ENCODE data around the gene HOXB1.
"Not testable (repeated sequence)": the region's sequence is repeated elsewhere in the genome, so short reads cannot be mapped to it uniquely, and the experiment has no call there.

HOXB1 gene

DNA sequence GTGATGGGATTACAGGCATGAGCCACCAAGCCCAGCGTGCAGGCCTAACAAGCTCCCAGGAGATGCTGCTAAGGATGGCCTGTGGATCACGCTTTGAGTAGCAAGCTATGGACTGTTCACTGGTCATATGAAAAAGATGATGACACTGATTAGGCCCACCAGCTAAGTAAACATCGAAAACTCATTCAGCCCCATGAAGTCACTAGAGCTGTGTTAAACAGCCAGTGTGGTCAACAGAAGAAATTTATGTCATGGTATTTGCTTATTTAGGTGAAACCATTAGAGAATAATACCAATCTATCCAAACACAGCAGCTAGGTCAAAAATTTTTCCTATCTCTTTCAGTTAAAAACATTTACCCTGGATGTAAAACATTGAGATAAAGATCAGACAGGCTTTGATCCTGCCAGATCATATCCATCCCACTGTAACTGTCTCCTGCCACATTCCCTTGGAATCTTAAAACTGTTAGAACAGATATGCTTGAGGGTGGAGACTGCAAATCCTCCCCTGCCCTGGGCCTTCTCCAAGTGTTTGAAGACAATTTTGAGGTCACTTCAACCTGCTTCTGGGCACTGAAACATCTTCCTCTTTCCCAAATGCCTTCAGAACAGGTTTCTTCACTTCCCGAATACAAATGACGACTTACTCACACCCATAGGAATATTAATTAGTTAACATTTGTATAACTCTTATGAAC lies 30.9 kb downstream of the HOXB1 start:
- no peak for DNase-seq (ENCODE audit: extremely low read depth in 1 of 2, low read depth in 1 of 2)

- no peak for DNase-seq (ENCODE audit: extremely low read depth in 1 of 2, low read depth in 1 of 2)
Measured at GRCh38 chr17:48499248-48499647, 31.6 kb downstream of the HOXB1 start.

DNA sequence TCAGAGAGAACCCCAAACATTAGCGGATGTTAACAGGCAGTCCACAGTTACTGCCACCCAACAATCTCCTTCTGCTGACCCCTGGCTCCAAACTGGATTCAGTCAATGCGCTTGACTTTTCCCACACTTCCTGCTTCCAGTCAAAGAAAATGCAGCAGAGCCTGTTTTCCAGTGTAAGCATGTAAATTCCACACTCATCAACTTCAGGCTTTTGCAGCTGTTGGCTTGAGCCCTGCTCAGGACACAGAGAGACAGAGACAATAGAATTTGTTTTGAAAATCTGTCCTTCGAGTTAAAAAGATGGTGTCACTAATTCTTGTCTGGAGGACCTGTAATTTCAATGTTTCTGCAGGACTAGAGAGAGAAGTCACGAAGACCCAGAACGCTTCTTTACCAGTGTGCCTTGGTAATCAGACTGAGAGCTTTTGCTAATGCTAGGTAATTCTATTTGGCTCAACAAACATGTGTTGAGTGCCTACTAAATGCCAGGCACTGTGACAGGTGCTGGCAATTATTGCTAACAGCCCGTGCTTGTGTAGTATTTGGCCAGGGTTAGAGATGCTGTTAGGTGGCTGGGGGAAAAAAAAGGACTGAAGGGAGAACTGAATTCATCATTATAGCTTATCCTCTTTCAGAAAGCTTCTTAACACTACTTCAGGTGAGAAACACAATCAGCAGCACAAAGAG lies 32.5 kb downstream of the HOXB1 start:
- no peak for DNase-seq (ENCODE audit: extremely low read depth in 1 of 2, low read depth in 1 of 2)

GRCh38 chr17:48497103-48497502 lies 33.7 kb downstream of the HOXB1 start:
- no peak for DNase-seq (ENCODE audit: extremely low read depth in 1 of 2, low read depth in 1 of 2)

DNA sequence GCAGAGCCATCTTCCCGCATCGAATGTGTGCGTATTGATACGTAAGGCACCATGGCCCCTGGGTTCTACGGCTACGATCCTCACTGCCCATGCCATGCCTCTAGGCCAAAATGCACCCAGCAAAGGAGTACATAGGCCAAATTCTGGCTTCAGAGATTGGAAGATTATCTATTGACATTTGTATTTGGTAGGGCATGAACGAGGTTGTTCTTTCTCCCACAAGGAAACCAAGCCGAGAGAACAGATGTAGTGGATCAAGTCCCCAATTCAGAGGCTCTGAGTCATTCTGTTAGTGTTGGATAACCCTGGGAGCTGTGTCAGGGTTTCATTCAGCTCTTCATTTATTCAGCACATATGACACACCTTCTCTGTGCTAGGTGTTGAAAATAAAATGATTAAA lies 36.5 kb downstream of the HOXB1 start:
- no peak for DNase-seq (ENCODE audit: extremely low read depth in 1 of 2, low read depth in 1 of 2)

DNA sequence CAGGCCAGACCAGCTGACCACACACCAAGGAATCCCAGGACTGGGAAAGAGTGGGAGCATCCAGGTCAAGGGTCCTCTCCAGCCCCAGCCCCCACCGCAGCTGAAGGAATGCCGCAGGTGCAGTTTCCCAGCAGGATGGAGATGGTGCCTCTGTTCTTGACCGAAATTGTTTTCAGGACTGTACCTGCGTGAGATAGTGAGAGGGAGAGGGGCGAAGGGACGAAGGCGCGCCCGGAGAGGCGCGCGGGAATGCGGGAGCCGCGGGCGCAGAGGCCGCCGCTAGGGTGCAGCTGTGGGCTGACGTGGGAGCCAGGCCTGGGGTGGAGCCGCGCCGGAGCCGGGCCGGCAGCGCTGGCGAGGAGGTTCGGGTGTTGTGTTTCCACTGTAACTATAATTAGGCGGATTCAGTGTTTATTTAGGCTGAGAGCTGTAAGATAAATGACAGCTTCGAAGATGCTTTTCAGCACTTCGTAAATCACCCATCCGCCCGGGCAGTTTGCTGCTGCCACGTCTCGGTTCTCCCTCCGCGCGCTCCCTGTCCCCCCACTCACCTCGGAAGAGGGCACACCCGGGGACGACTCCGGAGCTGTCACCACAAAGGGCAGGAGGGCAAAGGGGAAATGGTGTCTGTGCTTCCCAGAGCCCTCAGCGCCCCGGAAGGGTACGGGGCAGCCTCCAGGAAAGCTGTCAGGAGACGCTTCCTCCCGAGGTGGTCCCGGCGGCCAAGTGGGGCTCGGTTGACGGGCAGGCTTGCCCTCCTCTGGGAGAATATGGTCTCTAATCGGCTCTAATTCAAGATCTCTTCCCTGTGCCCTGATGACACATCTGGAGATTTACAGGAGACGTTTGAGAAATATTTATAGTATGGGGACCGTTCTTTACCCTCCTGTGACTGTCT lies 38.2 kb downstream of the HOXB1 start:
- peak in 1 of 2 donors; percentile 30 for DNase-seq (ENCODE audit: extremely low read depth in 1 of 2, low read depth in 1 of 2)

GRCh38 chr17:48491527-48492273 lies 39.1 kb downstream of the HOXB1 start:
- DNase-seq (ENCODE audit: extremely low read depth in 1 of 2, low read depth in 1 of 2): no peak

GRCh38 chr17:48490451-48490892 lies 40.3 kb downstream of the HOXB1 start:
- DNase-seq (ENCODE audit: extremely low read depth in 1 of 2, low read depth in 1 of 2): no peak

DNA sequence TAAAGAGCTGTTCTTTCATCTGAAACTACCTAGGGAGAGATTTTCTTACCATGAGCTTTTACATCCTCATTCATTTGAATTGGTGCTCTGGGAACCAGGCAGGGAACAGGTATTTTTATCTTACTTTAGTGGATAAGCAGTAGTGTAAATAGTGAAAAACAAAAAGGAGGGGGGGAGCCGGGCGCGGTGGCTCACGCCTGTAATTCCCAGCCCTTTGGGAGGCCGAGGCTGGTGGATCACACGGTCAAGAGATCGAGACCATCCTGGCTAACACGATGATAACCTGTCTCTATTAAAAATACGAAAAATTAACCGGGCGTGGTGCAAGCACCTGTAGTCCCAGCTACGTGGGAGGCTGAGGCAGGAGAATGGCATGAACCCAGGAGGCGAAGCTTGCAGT lies 41.0 kb downstream of the HOXB1 start:
- no peak for DNase-seq (ENCODE audit: extremely low read depth in 1 of 2, low read depth in 1 of 2)

GRCh38 chr17:48488548-48489106 lies 42.2 kb downstream of the HOXB1 start:
- DNase-seq (ENCODE audit: extremely low read depth in 1 of 2, low read depth in 1 of 2): no peak

GRCh38 chr17:48487221-48487620 lies 43.6 kb downstream of the HOXB1 start:
- no peak for DNase-seq (ENCODE audit: extremely low read depth in 1 of 2, low read depth in 1 of 2)

GRCh38 chr17:48486557-48486956 lies 44.3 kb downstream of the HOXB1 start:
- DNase-seq (ENCODE audit: extremely low read depth in 1 of 2, low read depth in 1 of 2): no peak

- no peak for DNase-seq (ENCODE audit: extremely low read depth in 1 of 2, low read depth in 1 of 2)
Measured at GRCh38 chr17:48484850-48485249, 46.0 kb downstream of the HOXB1 start.

- DNase-seq (ENCODE audit: extremely low read depth in 1 of 2, low read depth in 1 of 2): no peak
Measured at GRCh38 chr17:48484256-48484655, 46.6 kb downstream of the HOXB1 start.

DNA sequence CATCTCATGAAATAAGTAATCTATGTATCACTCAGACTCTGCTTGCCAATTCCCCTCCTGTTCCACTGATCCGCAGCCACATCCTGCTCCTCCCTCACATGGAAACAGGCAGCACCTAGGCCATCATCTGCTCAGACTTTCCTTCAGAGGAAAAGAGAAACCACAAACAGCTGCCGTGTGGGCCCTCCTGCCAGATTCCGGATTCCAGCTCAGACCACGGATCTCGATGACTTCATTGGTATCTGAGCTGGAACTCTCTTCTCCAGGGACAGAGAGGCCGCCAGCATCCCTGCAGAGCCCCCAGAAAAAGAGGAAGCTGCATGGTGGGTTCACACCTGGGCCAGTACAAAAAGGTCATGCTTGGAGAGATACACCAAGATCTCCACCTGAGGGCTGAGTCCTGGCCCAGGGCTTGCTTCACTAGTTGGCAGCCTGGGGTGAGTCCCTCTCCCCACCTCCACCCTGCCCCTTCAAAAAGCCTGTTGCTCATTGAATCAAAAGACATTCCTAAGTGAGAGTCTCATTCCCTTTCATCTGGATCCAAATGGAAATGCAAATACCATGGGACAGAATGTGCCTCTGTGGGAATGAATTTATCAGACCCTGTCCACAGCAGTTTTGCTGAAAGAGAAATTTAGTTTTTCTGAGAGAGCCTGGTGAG lies 47.2 kb downstream of the HOXB1 start:
- peak in 1 of 2 donors; percentile 11 for DNase-seq (ENCODE audit: extremely low read depth in 1 of 2, low read depth in 1 of 2)

GRCh38 chr17:48483004-48483403 lies 47.8 kb downstream of the HOXB1 start:
- no peak for DNase-seq (ENCODE audit: extremely low read depth in 1 of 2, low read depth in 1 of 2)

GRCh38 chr17:48482301-48482700 lies 48.5 kb downstream of the HOXB1 start:
- DNase-seq (ENCODE audit: extremely low read depth in 1 of 2, low read depth in 1 of 2): not testable (repeated sequence)

- no peak for DNase-seq (ENCODE audit: extremely low read depth in 1 of 2, low read depth in 1 of 2)
Measured at GRCh38 chr17:48479014-48479402, 51.8 kb downstream of the HOXB1 start.
